ENCODE data around the gene ARL15. TPM values are rescaled to one million over a fixed set of nuclear protein-coding genes. Genes with fewer than 3 reads are reported as not detected.

ARL15 gene
- total and polyA plus RNA-seq, 9 donors: 14.9 to 34.0 (median 19.2) TPM

DNA sequence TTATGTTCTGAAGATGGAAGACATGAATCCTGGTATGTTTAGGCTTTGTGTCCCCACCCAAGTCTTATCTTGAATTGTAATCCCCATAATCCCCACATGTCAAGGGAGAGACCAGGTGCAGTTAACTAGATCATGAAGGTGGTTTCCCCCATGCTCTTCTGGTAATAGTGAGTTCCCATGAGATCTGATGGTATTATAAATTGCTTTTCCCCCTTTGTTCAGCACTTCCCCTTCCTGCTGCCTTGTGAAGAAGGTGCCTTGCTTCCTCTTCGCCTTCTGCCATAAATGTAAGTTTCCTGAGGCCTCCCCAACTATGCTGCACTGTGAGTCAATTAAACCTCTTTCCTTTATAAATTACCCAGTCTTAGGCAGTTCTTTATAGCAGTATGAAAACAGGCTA, 229.0 kb downstream of the ARL15 start:
- no peaks in the 10 kb centered on the region for H3K27me3 ChIP-seq
- intact Hi-C loops (cut with DNase I): no loop called here
- no peaks in the 10 kb centered on the region for H3K4me1 ChIP-seq (ENCODE audit: insufficient read depth)
- no peak overlapping the region for H3K4me3 ChIP-seq
- no peak for TF ChIP-seq EP300 (IDR thresholded peaks at IDR 0.05)
- TF ChIP-seq, protein P1, sequence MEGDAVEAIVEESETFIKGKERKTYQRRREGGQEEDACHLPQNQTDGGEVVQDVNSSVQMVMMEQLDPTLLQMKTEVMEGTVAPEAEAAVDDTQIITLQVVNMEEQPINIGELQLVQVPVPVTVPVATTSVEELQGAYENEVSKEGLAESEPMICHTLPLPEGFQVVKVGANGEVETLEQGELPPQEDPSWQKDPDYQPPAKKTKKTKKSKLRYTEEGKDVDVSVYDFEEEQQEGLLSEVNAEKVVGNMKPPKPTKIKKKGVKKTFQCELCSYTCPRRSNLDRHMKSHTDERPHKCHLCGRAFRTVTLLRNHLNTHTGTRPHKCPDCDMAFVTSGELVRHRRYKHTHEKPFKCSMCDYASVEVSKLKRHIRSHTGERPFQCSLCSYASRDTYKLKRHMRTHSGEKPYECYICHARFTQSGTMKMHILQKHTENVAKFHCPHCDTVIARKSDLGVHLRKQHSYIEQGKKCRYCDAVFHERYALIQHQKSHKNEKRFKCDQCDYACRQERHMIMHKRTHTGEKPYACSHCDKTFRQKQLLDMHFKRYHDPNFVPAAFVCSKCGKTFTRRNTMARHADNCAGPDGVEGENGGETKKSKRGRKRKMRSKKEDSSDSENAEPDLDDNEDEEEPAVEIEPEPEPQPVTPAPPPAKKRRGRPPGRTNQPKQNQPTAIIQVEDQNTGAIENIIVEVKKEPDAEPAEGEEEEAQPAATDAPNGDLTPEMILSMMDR (IDR thresholded peaks at IDR 0.05): no peak
- no peak for TF ChIP-seq POLR2A (IDR thresholded peaks at IDR 0.05)
- 91 to 100% (median 92%) methylated on average over 1 of the region's 1 CpG for WGBS, 3 donors
- H3K9me3 ChIP-seq: no peaks in the 10 kb centered on the region
- H3K27ac ChIP-seq: no peak overlapping the region
- H3K36me3 ChIP-seq: no peaks in the 10 kb centered on the region
- DNase-seq: no peak

DNA sequence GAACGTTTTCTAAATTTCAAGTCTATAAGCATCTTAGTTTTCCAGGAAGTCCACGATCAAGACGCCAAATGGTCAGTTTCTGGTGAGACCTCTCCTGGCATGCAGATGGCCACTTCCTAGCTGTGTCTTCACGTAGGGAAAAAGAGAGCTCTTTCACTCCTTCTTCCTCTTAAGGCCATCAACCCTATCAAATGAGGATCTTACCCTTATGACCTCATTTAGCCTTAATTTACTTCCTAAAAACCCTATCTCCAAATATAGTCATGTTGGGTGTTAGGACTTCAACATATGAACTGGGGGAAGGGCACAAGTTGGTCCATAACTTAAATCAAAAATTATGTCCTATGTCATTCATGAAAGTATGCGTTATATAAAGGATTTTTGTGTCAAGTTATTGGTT, 229.5 kb downstream of the ARL15 start:
- Histone ChIP-seq H3K36me3 (no peaks in the 10 kb centered on the region), H3K9me3 (no peaks in the 10 kb centered on the region), H3K27me3 (no peaks in the 10 kb centered on the region), H3K4me1 (ENCODE audit: insufficient read depth) (no peaks in the 10 kb centered on the region), H3K4me3 (no peak overlapping the region), H3K27ac (no peak overlapping the region)
- WGBS, 3 donors: 93 to 95% (median 95%) methylated on average over 5 of the region's 5 CpGs
- TF ChIP-seq EP300 (IDR thresholded peaks at IDR 0.05) (no peak), POLR2A (IDR thresholded peaks at IDR 0.05) (no peak)
- TF ChIP-seq, protein P1 (IDR thresholded peaks at IDR 0.05): no peak
- DNase-seq: no peak
- intact Hi-C loops (cut with DNase I): no loop called here

DNA sequence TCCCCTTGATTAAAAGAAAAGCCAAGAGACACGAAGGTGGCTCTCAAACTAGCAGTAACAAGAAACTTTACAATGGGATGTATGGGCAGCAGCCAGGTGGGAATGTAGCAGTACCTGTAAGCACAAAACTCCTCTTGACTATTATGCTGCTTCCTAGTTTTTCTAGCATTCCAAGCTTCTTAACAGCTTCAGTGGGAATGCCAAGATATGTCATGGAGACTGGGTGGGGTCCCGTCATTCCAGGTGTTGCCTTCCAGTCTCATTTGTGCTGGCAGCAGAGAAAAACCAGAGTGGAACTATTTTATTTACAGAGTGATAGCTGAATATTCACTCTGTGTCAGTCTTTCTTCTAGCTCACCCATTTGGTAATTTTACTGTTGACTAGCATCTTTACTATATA, 236.6 kb downstream of the ARL15 start:
- Histone ChIP-seq H3K4me1 (ENCODE audit: insufficient read depth) (no peaks in the 10 kb centered on the region), H3K36me3 (no peaks in the 10 kb centered on the region), H3K9me3 (no peaks in the 10 kb centered on the region), H3K27ac (no peak overlapping the region), H3K27me3 (no peaks in the 10 kb centered on the region), H3K4me3 (no peak overlapping the region)
- no peak for DNase-seq
- TF ChIP-seq EP300 (IDR thresholded peaks at IDR 0.05) (no peak), POLR2A (IDR thresholded peaks at IDR 0.05) (no peak)
- TF ChIP-seq, protein P1 (IDR thresholded peaks at IDR 0.05): no peak
- 82 to 92% (median 91%) methylated on average over 2 of the region's 2 CpGs for WGBS, 3 donors
- intact Hi-C loops (cut with DNase I): no loop called here

DNA sequence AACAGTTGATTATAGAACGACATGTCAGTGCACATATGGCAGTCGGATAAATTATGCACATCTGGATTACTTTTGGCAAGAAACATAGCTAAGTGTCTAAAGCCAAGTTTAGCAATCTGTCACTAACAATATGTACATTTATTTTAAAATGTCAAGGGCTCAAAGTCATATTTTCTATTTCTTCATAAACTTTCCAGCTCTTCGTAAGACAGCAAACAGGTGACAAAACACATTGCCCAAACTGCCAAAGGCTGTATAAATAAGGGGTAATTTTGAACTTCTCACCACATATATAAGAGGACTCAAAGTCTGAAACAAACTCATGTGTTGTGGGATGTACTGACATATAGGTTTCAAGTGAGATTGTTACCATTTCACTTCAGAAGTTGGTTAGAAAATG, 237.2 kb downstream of the ARL15 start:
- TF ChIP-seq EP300 (IDR thresholded peaks at IDR 0.05): no peak
- TF ChIP-seq, protein P1 (IDR thresholded peaks at IDR 0.05): no peak
- no peak for TF ChIP-seq POLR2A (IDR thresholded peaks at IDR 0.05)
- no peak for DNase-seq
- no peak overlapping the region for H3K27ac ChIP-seq
- WGBS, 3 donors: 73 to 86% (median 79%) methylated on average over 3 of the region's 3 CpGs
- no peaks in the 10 kb centered on the region for H3K4me1 ChIP-seq (ENCODE audit: insufficient read depth)
- no peaks in the 10 kb centered on the region for H3K36me3 ChIP-seq
- no peaks in the 10 kb centered on the region for H3K27me3 ChIP-seq
- H3K4me3 ChIP-seq: no peak overlapping the region
- intact Hi-C loops (cut with DNase I): no loop called here
- no peaks in the 10 kb centered on the region for H3K9me3 ChIP-seq

DNA sequence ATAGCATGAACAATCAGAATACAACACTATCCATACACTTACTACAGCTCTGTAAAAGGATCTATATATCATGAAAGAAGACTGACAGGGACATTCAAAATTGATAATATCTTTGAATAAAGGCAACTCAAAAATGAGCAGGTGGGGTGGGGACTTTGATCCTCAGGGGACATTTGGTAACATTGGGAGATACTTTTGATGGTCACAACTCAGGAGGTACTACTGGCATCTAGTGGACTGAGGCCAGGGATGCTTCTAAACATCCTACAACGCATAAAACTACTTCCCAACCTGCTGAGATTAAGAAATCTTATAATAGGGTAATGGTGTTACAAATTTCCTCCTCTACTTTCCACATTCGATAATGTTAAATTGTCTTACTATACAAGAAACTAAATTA, 243.9 kb downstream of the ARL15 start:
- 88 to 91% (median 90%) methylated on average over 2 of the region's 2 CpGs for WGBS, 3 donors
- H3K36me3 ChIP-seq: no peaks in the 10 kb centered on the region
- no peaks in the 10 kb centered on the region for H3K4me1 ChIP-seq (ENCODE audit: insufficient read depth)
- intact Hi-C loops (cut with DNase I): no loop called here
- H3K27ac ChIP-seq: no peak overlapping the region
- DNase-seq: no peak
- no peaks in the 10 kb centered on the region for H3K9me3 ChIP-seq
- H3K4me3 ChIP-seq: no peak overlapping the region
- H3K27me3 ChIP-seq: no peaks in the 10 kb centered on the region
- TF ChIP-seq EP300 (IDR thresholded peaks at IDR 0.05) (no peak), POLR2A (IDR thresholded peaks at IDR 0.05) (no peak)
- TF ChIP-seq, protein P1 (IDR thresholded peaks at IDR 0.05): no peak
